Activated naive CD8-positive, alpha-beta T cell (primary cell): ENCODE measurements around the gene GPR161.
A peak's percentile ranks its signal among the peaks of the same experiment; 100 is the strongest.
"Not testable (repeated sequence)": the region's sequence is repeated elsewhere in the genome, so short reads cannot be mapped to it uniquely, and the experiment has no call there.

Source experiments
- H3K27ac Mint-ChIP-seq: one replicate; pipeline ENCODE4 v1.8.0; 2021; ENCODE audit warnings: mixed read lengths
- H3K27me3 Mint-ChIP-seq: one replicate; pipeline ENCODE4 v1.8.0; 2021; ENCODE audit warnings: mixed read lengths
- H3K36me3 Mint-ChIP-seq: one replicate; pipeline ENCODE4 v1.8.0; 2021; ENCODE audit warnings: mixed read lengths
- H3K4me1 Mint-ChIP-seq: one replicate; pipeline ENCODE4 v1.8.0; 2021; ENCODE audit warnings: low read depth, mixed read lengths
- H3K4me3 Mint-ChIP-seq: one replicate; pipeline ENCODE4 v1.8.0; 2021; ENCODE audit warnings: mild to moderate bottlenecking, mixed read lengths
- H3K9me3 Mint-ChIP-seq: one replicate; pipeline ENCODE4 v1.8.0; 2021; ENCODE audit warnings: low read depth, mixed read lengths

GPR161 gene

DNA sequence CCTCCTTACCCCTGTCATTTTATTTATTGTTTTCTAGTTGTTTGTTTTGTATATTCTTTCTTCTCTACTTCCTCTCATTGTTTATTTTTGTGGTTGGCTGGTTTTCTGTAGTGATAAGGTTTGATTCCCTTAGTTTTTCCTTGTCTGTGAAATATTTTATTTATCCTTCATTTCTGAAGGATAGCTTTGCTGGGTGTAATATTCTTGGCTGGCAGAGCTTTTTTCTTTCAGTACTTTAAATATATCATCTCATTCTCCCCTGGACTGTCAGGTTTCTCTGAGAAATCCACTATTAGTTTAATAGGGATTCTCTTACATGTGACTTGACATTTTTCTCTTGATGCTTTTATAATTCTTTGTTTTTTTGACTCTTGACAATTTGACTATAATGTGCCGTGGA lies 23.2 kb upstream of the GPR161 start:
- Mint-ChIP-seq H3K9me3 (peaks cover 20% of the 10 kb centered on the region), H3K27me3 (peaks cover 4% of the 10 kb centered on the region), H3K4me1 (no peaks in the 10 kb centered on the region), H3K4me3 (no peak overlapping the region), H3K27ac (no peak overlapping the region), H3K36me3 (peaks cover 9% of the 10 kb centered on the region)

DNA sequence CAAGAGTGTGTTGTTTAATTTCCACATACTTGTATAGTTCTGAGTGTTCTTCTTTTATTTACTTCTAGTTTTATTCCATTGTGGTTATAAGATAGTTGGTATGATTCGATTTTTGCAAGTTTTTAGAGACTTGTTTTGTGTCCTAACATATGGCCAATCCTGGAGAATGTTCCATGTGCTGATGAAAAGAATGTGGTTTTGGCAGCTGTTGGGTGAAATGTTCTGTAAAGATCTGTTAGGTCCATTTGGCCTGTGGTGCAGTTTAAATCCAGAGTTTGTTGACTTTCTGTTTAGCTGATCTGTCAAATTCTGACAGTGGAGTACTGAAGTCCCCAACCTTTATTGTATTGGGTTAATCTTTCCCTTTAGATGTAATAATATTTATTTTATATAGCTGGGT lies 22.5 kb upstream of the GPR161 start:
- Mint-ChIP-seq H3K36me3 (peaks cover 9% of the 10 kb centered on the region), H3K4me1 (no peaks in the 10 kb centered on the region), H3K27ac (peak overlapping the region; percentile 51), H3K9me3 (peaks cover 20% of the 10 kb centered on the region), H3K27me3 (peaks cover 4% of the 10 kb centered on the region), H3K4me3 (no peak overlapping the region)

DNA sequence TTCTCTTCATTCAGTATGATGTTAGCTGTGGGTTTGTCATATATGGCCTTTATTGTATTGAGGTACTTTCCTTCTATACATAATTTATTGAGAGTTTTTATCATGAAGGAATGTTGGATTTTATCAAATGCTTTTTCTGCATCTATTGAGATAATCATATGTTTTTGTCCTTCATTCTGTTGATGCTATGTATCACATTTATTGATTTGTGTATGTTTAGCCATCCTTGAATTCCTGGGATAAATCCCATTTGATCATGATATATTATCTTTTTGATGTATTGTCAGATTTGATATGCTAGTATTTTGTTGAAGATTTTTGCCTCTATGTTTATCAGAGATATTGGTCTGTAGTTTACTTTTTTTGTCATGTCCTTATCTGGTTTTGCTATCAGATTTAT lies 20.9 kb upstream of the GPR161 start:
- Mint-ChIP-seq H3K4me3 (no peak overlapping the region), H3K36me3 (peaks cover 9% of the 10 kb centered on the region), H3K4me1 (no peaks in the 10 kb centered on the region), H3K9me3 (peaks cover 20% of the 10 kb centered on the region), H3K27me3 (peaks cover 3% of the 10 kb centered on the region), H3K27ac (no peak overlapping the region)

DNA sequence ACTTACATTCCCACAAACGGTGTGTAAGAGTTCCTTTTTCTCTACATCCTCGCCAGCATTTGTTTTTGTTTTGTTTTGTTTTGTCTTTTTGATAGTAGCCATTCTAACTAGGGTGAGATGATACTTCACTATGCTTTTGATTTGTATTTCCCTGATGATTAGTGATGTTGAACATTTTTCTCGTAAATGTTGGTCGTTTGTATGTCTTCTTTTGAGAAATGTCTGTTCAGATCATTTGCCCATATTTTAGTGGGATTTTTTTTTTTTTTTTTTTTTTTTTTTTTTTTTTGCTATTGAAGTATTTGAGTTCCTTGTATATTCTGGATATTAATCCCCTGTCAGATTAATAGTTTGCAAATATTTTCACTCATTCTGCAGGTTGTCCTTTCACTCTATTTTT lies 19.2 kb upstream of the GPR161 start:
- H3K4me3 Mint-ChIP-seq: no peak overlapping the region
- H3K9me3 Mint-ChIP-seq: peaks cover 20% of the 10 kb centered on the region
- no peaks in the 10 kb centered on the region for H3K4me1 Mint-ChIP-seq
- peaks cover 3% of the 10 kb centered on the region for H3K27me3 Mint-ChIP-seq
- H3K36me3 Mint-ChIP-seq: peaks cover 9% of the 10 kb centered on the region
- no peak overlapping the region for H3K27ac Mint-ChIP-seq

DNA sequence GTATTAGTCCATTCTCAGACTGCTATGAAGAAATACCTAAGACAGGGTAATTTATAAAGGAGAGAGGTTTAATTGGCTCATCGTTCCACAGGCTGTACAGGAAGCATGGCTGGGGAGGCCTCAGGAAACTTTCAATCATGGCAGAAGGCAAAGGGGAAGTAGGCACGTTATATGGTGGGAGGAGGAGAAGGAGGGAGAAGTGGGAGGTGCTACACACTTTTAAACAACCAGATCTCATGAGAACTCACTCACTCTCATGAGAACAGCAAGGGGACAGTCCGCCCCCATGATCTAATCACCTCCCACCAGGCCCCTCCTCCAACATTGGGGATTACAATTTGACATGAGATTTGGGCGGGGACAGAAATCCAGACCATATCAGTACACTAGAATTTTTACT lies 18.0 kb upstream of the GPR161 start:
- not testable (repeated sequence) for H3K9me3 Mint-ChIP-seq, H3K36me3 Mint-ChIP-seq, H3K4me3 Mint-ChIP-seq

DNA sequence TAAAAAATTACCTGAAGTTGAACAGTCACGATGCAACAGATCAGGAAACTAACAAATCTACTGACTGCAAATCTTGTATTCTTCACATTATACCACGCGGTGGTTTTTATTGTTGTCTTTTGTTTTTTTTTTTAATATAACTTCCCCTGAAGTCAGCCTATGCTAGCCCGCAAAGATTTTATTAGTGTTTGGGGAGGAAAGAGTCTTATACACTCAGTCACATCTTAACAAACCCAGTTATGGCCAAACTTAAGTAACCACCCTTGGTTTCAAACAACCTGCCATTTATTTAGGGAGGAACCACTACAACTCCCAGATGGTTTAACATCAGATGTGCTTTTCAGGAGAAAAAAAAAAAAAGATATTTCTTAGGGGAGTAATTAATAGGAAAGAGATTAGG lies 15.2 kb upstream of the GPR161 start:
- H3K27ac Mint-ChIP-seq: no peak overlapping the region
- H3K27me3 Mint-ChIP-seq: peaks cover 3% of the 10 kb centered on the region
- H3K4me3 Mint-ChIP-seq: no peak overlapping the region
- peaks cover 6% of the 10 kb centered on the region for H3K4me1 Mint-ChIP-seq
- H3K9me3 Mint-ChIP-seq: no peaks in the 10 kb centered on the region
- H3K36me3 Mint-ChIP-seq: no peaks in the 10 kb centered on the region

More for the DNA sequence above, 18.0 kb upstream of the GPR161 start:
- not testable (repeated sequence) for H3K4me1 Mint-ChIP-seq, H3K27ac Mint-ChIP-seq, H3K27me3 Mint-ChIP-seq

DNA sequence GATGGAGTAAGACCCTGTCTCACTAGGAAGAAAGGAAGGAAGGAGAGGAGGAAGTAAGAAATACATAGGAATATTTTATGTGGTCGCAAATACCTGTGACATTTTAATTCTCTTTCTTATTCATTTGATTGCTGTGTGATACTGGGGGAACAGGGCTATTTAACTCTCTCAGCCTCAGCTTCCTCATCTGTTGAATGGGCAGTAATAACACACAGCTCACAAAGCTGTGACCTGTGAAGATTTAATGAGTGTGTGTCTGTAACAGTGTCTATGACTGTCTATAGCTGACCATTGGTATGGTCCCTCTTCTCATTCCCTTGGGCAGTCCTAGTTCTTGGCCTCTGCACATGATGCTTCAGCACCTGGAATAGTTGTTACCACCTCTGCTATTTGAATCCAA lies 13.6 kb upstream of the GPR161 start:
- no peaks in the 10 kb centered on the region for H3K36me3 Mint-ChIP-seq
- H3K27ac Mint-ChIP-seq: no peak overlapping the region
- H3K4me3 Mint-ChIP-seq: no peak overlapping the region
- H3K27me3 Mint-ChIP-seq: peaks cover 3% of the 10 kb centered on the region
- no peaks in the 10 kb centered on the region for H3K9me3 Mint-ChIP-seq
- H3K4me1 Mint-ChIP-seq: peaks cover 10% of the 10 kb centered on the region

DNA sequence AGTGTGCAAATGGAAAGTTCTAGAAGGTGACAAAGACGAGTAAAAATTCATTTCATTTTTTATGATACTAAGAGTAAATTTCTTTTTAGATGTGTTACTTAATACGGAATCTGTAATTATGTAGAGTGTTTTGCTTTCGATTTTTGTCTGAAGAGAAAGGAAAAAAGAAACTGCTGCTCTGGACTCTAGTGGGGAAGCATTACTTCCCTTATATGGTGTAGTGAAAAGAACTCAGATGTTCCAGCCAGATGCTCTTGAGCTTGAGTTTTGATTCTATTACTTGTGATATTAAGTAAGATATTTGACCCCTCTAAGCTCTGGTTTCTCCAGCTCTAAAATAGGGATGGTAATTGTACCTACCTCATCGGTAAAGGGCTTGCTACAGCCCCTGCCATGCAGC lies 12.2 kb upstream of the GPR161 start:
- Mint-ChIP-seq H3K36me3 (no peaks in the 10 kb centered on the region), H3K4me1 (peaks cover 13% of the 10 kb centered on the region), H3K27me3 (peaks cover under 1% of the 10 kb centered on the region), H3K27ac (no peak overlapping the region), H3K4me3 (no peak overlapping the region), H3K9me3 (no peaks in the 10 kb centered on the region)

DNA sequence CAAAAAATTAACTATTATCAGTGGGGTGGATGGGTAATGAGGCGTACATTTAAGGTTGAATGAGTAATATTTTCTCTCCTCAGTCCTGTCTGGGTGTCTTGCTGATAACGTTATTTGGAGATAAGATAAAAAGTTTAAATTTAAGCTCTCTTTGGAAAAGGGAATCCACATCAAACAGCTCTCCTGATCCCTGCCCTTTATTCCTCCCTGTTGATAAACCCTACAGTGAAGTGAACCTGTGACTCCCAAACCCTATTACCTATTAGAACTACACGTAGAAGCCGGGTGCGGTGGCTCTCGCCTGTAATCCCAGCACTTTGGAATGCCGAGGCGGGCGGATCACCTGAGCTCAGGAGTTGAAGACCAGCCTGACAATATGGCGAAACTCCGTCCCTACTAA lies 9.9 kb upstream of the GPR161 start:
- H3K4me3 Mint-ChIP-seq: no peak overlapping the region
- H3K4me1 Mint-ChIP-seq: peaks cover 13% of the 10 kb centered on the region
- H3K27ac Mint-ChIP-seq: no peak overlapping the region
- H3K9me3 Mint-ChIP-seq: no peaks in the 10 kb centered on the region
- H3K27me3 Mint-ChIP-seq: no peaks in the 10 kb centered on the region
- no peaks in the 10 kb centered on the region for H3K36me3 Mint-ChIP-seq

DNA sequence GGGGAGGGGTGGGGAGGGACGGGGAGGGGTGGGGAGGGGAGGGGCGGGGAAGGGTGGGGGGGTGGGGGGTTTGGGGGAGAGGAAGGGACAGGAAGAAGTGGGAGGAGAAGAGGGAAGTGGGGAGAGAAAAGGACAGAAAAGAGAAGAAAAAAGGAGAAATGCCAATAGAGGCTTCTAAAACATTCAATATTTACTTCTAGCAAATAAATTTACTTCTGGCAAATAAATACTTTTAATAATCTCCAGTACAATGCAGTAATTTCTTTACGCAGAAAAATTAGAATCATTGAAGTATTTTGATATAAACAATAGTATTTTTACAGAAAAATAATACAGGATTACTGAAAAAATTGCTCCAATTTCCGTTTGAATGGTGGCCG lies 9.4 kb upstream of the GPR161 start:
- H3K27me3 Mint-ChIP-seq: no peaks in the 10 kb centered on the region
- no peaks in the 10 kb centered on the region for H3K9me3 Mint-ChIP-seq
- no peak overlapping the region for H3K4me3 Mint-ChIP-seq
- H3K36me3 Mint-ChIP-seq: no peaks in the 10 kb centered on the region
- H3K4me1 Mint-ChIP-seq: peaks cover 13% of the 10 kb centered on the region
- H3K27ac Mint-ChIP-seq: no peak overlapping the region

DNA sequence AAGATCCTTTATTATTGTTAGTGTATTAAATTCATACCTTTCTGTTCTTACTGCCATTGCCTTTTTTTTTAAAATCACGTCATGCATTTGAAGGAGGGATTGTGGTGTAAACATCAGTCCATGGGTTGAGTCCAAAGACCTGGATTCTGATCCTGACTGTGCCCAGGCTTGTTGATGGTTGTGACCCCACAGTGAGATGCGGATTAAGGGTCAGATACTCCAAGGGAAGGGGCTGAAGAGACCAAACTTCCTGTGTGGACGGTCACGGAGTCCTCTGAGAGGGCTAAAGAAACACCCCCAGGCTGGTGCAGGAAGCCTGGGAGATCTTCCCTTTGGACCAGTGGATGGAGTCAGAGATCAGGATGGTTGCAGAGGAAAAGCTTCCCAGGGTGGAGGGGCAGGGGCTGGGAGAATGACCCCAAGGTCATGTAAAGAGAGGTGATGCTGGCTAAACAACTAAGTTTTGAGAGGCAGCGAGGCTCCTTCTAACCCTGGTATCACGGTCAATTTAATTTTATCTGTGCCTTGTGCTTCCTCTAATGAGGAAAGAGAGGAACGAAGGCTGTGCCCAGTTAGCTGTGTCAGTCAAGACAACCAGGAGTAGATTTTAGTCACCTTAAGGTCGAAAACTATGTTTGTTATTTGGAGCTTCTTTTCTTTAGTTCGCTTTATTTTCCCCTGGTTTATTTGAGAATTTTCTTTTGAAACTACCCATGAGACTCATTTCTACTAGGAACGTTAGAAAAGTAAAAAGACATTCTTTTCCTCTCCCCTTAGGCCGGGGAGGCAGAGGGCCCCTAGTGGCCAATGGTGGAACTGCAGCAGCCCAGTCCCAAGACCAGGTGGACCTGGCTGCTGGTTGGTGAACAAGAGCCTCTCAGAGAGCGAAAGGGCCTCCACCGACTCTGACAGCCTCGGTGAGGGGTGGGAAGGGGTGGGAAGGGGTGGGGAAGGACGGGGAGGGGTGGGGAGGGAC lies 8.7 kb upstream of the GPR161 start:
- H3K9me3 Mint-ChIP-seq: no peaks in the 10 kb centered on the region
- H3K36me3 Mint-ChIP-seq: no peaks in the 10 kb centered on the region
- peak overlapping the region; percentile 35 for H3K4me3 Mint-ChIP-seq
- H3K27ac Mint-ChIP-seq: no peak overlapping the region
- H3K27me3 Mint-ChIP-seq: no peaks in the 10 kb centered on the region
- H3K4me1 Mint-ChIP-seq: peaks cover 13% of the 10 kb centered on the region

DNA sequence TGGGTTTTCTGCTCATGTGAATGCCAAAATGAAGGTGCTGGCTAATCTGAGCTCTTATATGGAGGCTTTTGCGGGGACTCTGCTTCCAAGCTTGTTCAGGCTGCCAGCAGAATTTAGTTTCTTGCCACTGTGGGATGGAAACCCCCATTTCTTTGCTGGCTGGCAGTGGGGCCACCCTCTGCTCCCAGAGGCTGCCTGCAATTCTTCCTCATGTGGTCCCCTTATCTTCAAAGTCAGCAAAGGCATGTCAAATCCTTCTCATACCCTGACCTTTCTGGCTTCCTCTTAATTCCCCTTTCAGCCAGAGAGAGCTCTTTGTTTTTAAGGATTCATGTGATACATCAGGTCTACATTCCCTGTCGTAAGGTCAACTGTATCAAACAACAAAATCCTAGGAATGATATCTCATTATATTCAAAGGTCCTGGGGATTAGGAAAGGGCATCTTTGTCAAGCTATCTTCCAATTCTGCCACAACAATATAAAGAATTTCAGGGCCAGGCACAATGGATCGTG lies 5.2 kb upstream of the GPR161 start:
- Mint-ChIP-seq H3K27ac (no peak overlapping the region), H3K9me3 (no peaks in the 10 kb centered on the region), H3K27me3 (peaks cover 4% of the 10 kb centered on the region), H3K4me3 (no peak overlapping the region), H3K4me1 (peaks cover 21% of the 10 kb centered on the region), H3K36me3 (no peaks in the 10 kb centered on the region)

DNA sequence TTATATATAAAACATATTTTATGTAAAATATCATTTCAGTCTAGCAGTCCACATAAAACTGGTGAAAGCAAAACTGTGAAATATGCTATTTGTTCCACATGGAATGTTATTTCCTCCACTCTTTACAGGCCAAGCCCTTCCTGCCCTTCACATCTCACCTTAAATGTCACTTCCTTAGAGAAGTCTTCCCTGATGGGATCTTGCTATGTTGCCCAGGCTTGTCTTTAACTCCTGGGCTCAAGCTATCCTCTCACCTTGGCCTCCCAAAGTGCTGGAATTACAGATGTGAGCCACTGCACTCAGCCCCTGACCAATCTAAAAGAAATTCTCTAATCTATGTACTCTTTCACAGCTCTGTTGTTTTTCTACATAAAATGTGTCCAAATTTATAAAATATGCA lies 2.3 kb upstream of the GPR161 start:
- H3K27ac Mint-ChIP-seq: no peak overlapping the region
- H3K27me3 Mint-ChIP-seq: peaks cover 21% of the 10 kb centered on the region
- H3K36me3 Mint-ChIP-seq: no peaks in the 10 kb centered on the region
- no peak overlapping the region for H3K4me3 Mint-ChIP-seq
- no peaks in the 10 kb centered on the region for H3K9me3 Mint-ChIP-seq
- peaks cover 24% of the 10 kb centered on the region for H3K4me1 Mint-ChIP-seq

DNA sequence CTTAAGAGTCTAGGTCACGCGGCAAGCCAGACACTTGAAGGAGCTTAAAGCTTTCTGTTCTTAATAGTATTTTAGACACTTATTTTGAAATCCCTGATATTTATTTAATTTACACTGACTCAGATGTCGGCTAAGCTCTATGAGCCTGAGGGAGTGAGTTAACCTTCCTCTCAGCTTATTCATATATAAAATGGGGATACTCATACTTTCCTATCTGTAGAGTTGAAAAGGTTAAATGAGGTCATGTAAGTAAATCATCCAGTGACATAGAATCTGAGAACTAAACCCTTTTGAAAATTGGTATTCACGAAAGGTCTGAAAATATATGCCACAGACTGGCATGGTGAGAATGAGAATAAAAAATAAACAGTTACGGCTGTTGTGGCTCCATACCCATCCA lies 1.4 kb upstream of the GPR161 start:
- H3K36me3 Mint-ChIP-seq: no peaks in the 10 kb centered on the region
- H3K4me1 Mint-ChIP-seq: peaks cover 24% of the 10 kb centered on the region
- H3K27me3 Mint-ChIP-seq: peaks cover 24% of the 10 kb centered on the region
- no peak overlapping the region for H3K27ac Mint-ChIP-seq
- H3K4me3 Mint-ChIP-seq: peak overlapping the region; percentile 92
- no peaks in the 10 kb centered on the region for H3K9me3 Mint-ChIP-seq

DNA sequence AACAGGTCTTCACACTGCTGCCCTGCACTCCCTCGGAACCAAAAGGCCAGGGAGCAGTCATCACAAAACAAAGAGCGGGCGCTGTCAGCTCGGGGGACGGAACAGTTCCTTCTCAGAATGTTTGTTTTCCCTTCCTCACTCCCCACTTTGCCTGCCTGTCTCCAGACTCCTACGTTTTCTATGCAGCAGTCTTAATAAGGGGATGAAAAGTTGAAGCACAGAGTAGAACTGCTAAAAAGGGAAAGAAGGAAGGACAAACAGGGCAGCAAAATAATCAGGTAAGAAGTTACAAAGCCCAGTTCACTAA lies 738 bp upstream of the GPR161 start:
- peaks cover 24% of the 10 kb centered on the region for H3K4me1 Mint-ChIP-seq
- H3K27me3 Mint-ChIP-seq: peaks cover 27% of the 10 kb centered on the region
- H3K27ac Mint-ChIP-seq: peak overlapping the region; percentile 50

More for the DNA sequence above, 738 bp upstream of the GPR161 start:
- Mint-ChIP-seq H3K36me3 (no peaks in the 10 kb centered on the region), H3K9me3 (no peaks in the 10 kb centered on the region), H3K4me3 (peak overlapping the region; percentile 92)
